CD4-positive, CD25-positive, alpha-beta regulatory T cell (primary cell): ENCODE data around the gene ENGASE. TPM values are rescaled to one million over a fixed set of nuclear protein-coding genes. Genes with fewer than 3 reads are reported as not detected.

ENCODE experiments used
- ATAC-seq, 2 donors: fragments of 150-1000 bp; cut with Tn5 transposase; one replicate each; pipeline ENCODE4 v1.10.0; 2021; ENCODE audit warnings: low read depth in 2 of 2, moderate number of reproducible peaks in 2 of 2, moderate library complexity in 1 of 2
- DNase-seq, 3 donors: peaks; one replicate each; pipeline versions ENCODE4 v3.0.0 to v3.0.0-alpha.2; 2012 to 2022; ENCODE audit warnings: mixed read lengths in 1 of 3
- H3K27ac ChIP-seq: one replicate; pipeline ENCODE4 v1.7.0; 2013; ENCODE audit warnings: mild to moderate bottlenecking, low read length; ENCODE audit not compliant: insufficient read depth, poor library complexity, severe bottlenecking
- H3K27me3 ChIP-seq: one replicate; pipeline ENCODE4 v1.7.0; 2013; ENCODE audit warnings: low read length; ENCODE audit not compliant: control insufficient read depth, insufficient read depth
- H3K36me3 ChIP-seq: one replicate; pipeline ENCODE4 v1.7.0; 2013; ENCODE audit warnings: mild to moderate bottlenecking, low read length, moderate library complexity; ENCODE audit not compliant: control insufficient read depth, insufficient read depth
- H3K4me1 ChIP-seq: 2 replicates; pipeline ENCODE4 v1.7.0; 2013; ENCODE audit warnings: mild to moderate bottlenecking, low read length; ENCODE audit not compliant: insufficient read depth, control insufficient read depth, poor library complexity, severe bottlenecking
- H3K4me3 ChIP-seq: one replicate; pipeline ENCODE4 v1.7.0; 2013; ENCODE audit warnings: low read depth, mild to moderate bottlenecking, low read length, moderate library complexity
- H3K9me3 ChIP-seq, 2 experiments: 1 replicate in 1 of 2; 2 replicates in 1 of 2; pipeline ENCODE4 v1.7.0; 2013; ENCODE audit warnings: low read length in 2 of 2, mild to moderate bottlenecking in 1 of 2, moderate library complexity in 1 of 2; ENCODE audit not compliant: control insufficient read depth in 2 of 2
- H3K27ac Mint-ChIP-seq, 3 donors: one replicate each; pipeline ENCODE4 v1.8.0; 2020 to 2022; ENCODE audit warnings: mild to moderate bottlenecking in 3 of 3, mixed read lengths in 3 of 3, moderate library complexity in 2 of 3
- H3K27me3 Mint-ChIP-seq: one replicate; pipeline ENCODE4 v1.8.0; 2022; ENCODE audit warnings: mild to moderate bottlenecking, mixed read lengths
- H3K36me3 Mint-ChIP-seq: one replicate; pipeline ENCODE4 v1.8.0; 2020; ENCODE audit warnings: mixed read lengths
- H3K4me1 Mint-ChIP-seq, 4 donors: one replicate each; pipeline ENCODE4 v1.8.0; 2020 to 2022; ENCODE audit warnings: mixed read lengths in 4 of 4, mild to moderate bottlenecking in 1 of 4
- H3K4me3 Mint-ChIP-seq, 4 donors: one replicate each; pipeline ENCODE4 v1.8.0; 2020 to 2022; ENCODE audit warnings: mild to moderate bottlenecking in 4 of 4, mixed read lengths in 4 of 4, moderate library complexity in 3 of 4
- H3K9me3 Mint-ChIP-seq, 7 donors: one replicate each; pipeline ENCODE4 v1.8.0; 2020 to 2022; ENCODE audit warnings: mixed read lengths in 7 of 7, mild to moderate bottlenecking in 3 of 7, moderate library complexity in 2 of 7
- polyA plus RNA-seq, 4 donors: library from polyadenylated mRNA; unstranded; fragments of 300-500 nt; fragmentation: Illumina TruSeq; gene quantifications; one replicate each; pipeline ENCODE4 v1.2.3, GENCODE V29; 2021
- total RNA-seq: library from RNA; stranded (reverse); gene quantifications from one replicate; pipeline ENCODE4 v1.2.3, GENCODE V29; 2022

The ENGASE gene
- total and polyA plus RNA-seq, 5 donors from 2014 or later, result 1.1 to 91.9 (median 2.6) TPM

GRCh38 chr17:79123988-79124387 is 49.4 kb downstream of the ENGASE start:
- Mint-ChIP-seq H3K36me3 (no peaks in the 10 kb centered on the region), H3K27me3 (peaks cover 5% of the 10 kb centered on the region), H3K4me3 (no peak overlapping the region), H3K27ac (no peak overlapping the region), H3K9me3 (no peaks in the 10 kb centered on the region), H3K4me1 (no peaks in the 10 kb centered on the region)
- no peak for DNase-seq
- Histone ChIP-seq H3K27ac (no peak overlapping the region), H3K36me3 (no peaks in the 10 kb centered on the region), H3K27me3 (no peaks in the 10 kb centered on the region), H3K9me3 (no peaks in the 10 kb centered on the region), H3K4me1 (no peaks in the 10 kb centered on the region), H3K4me3 (no peak overlapping the region)
- ATAC-seq, result no peak

- Mint-ChIP-seq H3K36me3 (no peaks in the 10 kb centered on the region), H3K9me3 (no peaks in the 10 kb centered on the region), H3K27ac (no peak overlapping the region), H3K4me1 (no peaks in the 10 kb centered on the region), H3K4me3 (no peak overlapping the region), H3K27me3 (peaks cover 5% of the 10 kb centered on the region)
- Histone ChIP-seq H3K4me3 (no peak overlapping the region), H3K4me1 (no peaks in the 10 kb centered on the region), H3K9me3 (no peaks in the 10 kb centered on the region), H3K36me3 (no peaks in the 10 kb centered on the region), H3K27me3 (no peaks in the 10 kb centered on the region), H3K27ac (no peak overlapping the region)
- DNase-seq (no peak), ATAC-seq (no peak)
Measured at GRCh38 chr17:79124513-79125209, 50.0 kb downstream of the ENGASE start.

- H3K4me1 Mint-ChIP-seq, result no peaks in the 10 kb centered on the region
- Histone ChIP-seq H3K27ac (no peak overlapping the region), H3K4me1 (no peaks in the 10 kb centered on the region), H3K27me3 (no peaks in the 10 kb centered on the region), H3K4me3 (no peak overlapping the region), H3K9me3 (no peaks in the 10 kb centered on the region), H3K36me3 (no peaks in the 10 kb centered on the region)
- H3K9me3 Mint-ChIP-seq, result no peaks in the 10 kb centered on the region
- H3K4me3 Mint-ChIP-seq, result no peak overlapping the region
- peaks cover 5% of the 10 kb centered on the region for H3K27me3 Mint-ChIP-seq
- ATAC-seq (no peak), DNase-seq (no peak)
- H3K27ac Mint-ChIP-seq, result no peak overlapping the region
- no peaks in the 10 kb centered on the region for H3K36me3 Mint-ChIP-seq
Measured at GRCh38 chr17:79125503-79125902, 50.9 kb downstream of the ENGASE start.

- Mint-ChIP-seq H3K27ac (peak overlapping the region in 1 of 3 donors; percentile 66), H3K4me3 (no peak overlapping the region), H3K9me3 (no peaks in the 10 kb centered on the region), H3K36me3 (no peaks in the 10 kb centered on the region), H3K4me1 (no peaks in the 10 kb centered on the region), H3K27me3 (peaks cover 5% of the 10 kb centered on the region)
- Histone ChIP-seq H3K4me1 (no peaks in the 10 kb centered on the region), H3K4me3 (no peak overlapping the region), H3K9me3 (no peaks in the 10 kb centered on the region), H3K27ac (no peak overlapping the region), H3K36me3 (no peaks in the 10 kb centered on the region), H3K27me3 (no peaks in the 10 kb centered on the region)
- ATAC-seq (no peak), DNase-seq (no peak)
Measured at GRCh38 chr17:79126139-79126538, 51.5 kb downstream of the ENGASE start.

GRCh38 chr17:79127534-79128135 is 53.0 kb downstream of the ENGASE start:
- Histone ChIP-seq H3K4me1 (no peaks in the 10 kb centered on the region), H3K9me3 (no peaks in the 10 kb centered on the region), H3K27me3 (no peaks in the 10 kb centered on the region), H3K27ac (no peak overlapping the region), H3K36me3 (no peaks in the 10 kb centered on the region), H3K4me3 (no peak overlapping the region)
- no peak overlapping the region for H3K4me3 Mint-ChIP-seq
- peaks cover 5% of the 10 kb centered on the region for H3K27me3 Mint-ChIP-seq
- H3K27ac Mint-ChIP-seq, result no peak overlapping the region
- ATAC-seq (no peak), DNase-seq (no peak)
- no peaks in the 10 kb centered on the region for H3K9me3 Mint-ChIP-seq
- no peaks in the 10 kb centered on the region for H3K4me1 Mint-ChIP-seq
- H3K36me3 Mint-ChIP-seq, result no peaks in the 10 kb centered on the region

- Mint-ChIP-seq H3K4me1 (no peaks in the 10 kb centered on the region), H3K36me3 (no peaks in the 10 kb centered on the region), H3K4me3 (no peak overlapping the region), H3K27ac (no peak overlapping the region), H3K9me3 (no peaks in the 10 kb centered on the region), H3K27me3 (peaks cover 5% of the 10 kb centered on the region)
- ATAC-seq (no peak), DNase-seq (no peak)
- Histone ChIP-seq H3K4me3 (no peak overlapping the region), H3K27ac (no peak overlapping the region), H3K9me3 (no peaks in the 10 kb centered on the region), H3K4me1 (no peaks in the 10 kb centered on the region), H3K27me3 (no peaks in the 10 kb centered on the region), H3K36me3 (no peaks in the 10 kb centered on the region)
Measured at GRCh38 chr17:79129523-79129922, 54.9 kb downstream of the ENGASE start.

GRCh38 chr17:79130536-79131273 is 56.1 kb downstream of the ENGASE start:
- H3K27ac ChIP-seq, result no peak overlapping the region
- H3K27ac Mint-ChIP-seq, result no peak overlapping the region
- H3K27me3 ChIP-seq, result no peaks in the 10 kb centered on the region
- DNase-seq, result no peak
- H3K4me3 ChIP-seq, result no peak overlapping the region
- H3K36me3 Mint-ChIP-seq, result no peaks in the 10 kb centered on the region
- no peaks in the 10 kb centered on the region for H3K4me1 ChIP-seq
- no peak for ATAC-seq
- H3K4me3 Mint-ChIP-seq, result no peak overlapping the region
- H3K9me3 ChIP-seq, result no peaks in the 10 kb centered on the region
- peaks cover 5% of the 10 kb centered on the region for H3K27me3 Mint-ChIP-seq
- H3K36me3 ChIP-seq, result no peaks in the 10 kb centered on the region
- no peaks in the 10 kb centered on the region for H3K9me3 Mint-ChIP-seq
- H3K4me1 Mint-ChIP-seq, result no peaks in the 10 kb centered on the region
